ENCODE measurements around the gene RIT1.

Gene RIT1

DNA sequence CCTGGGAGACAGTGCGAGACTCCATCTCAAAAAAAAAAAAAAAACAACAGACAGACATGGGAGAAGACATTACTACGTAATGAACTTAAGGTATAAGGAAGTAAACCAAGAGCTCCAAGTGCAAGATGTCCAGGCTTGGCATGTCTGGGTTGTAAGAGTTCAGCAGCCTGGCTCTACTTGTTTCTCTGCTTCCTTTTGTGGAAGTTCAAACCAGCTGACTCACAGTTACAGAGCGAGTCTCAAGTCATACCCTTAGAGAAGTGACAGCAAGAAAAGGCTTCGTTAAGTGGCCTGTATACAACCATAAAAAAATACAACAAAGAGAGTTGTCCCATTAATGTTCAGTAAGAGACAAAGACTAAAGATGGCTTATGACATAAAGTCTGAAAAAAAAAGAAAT is 1.3 kb downstream of the RIT1 start:
- no peak overlapping the region for H3K23ac ChIP-seq (ENCODE audit: low read length)
- no peak overlapping the region for H2AK5ac ChIP-seq (ENCODE audit: low read length)

DNA sequence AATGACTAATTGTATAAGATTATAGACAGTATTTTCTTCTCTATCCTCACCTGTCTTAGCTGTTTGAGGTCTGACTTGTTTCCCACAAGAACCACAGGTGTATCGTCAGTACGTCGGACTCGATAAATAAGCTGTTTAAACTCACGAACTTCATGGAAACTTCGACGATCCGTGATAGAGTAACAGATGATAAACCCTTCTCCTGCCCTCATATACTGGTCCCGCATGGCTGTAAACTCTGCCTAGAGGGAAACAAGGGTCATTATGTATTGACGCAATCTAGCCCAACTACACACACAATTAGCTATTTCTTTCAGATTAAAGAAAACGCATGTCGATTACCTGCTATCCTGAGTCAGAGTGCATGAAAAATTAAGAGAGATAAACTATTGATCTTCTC is 6.9 kb downstream of the RIT1 start:
- Histone ChIP-seq H3K27me3 (ENCODE audit: insufficient read depth, low read length, poor library complexity) (no peaks in the 10 kb centered on the region), H2BK120ac (ENCODE audit: low read depth, low read length) (no peak overlapping the region), H3K18ac (ENCODE audit: low read length) (no peak overlapping the region), H3K36me3 (ENCODE audit: control insufficient read depth, insufficient read depth, low read length) (peaks cover 18% of the 10 kb centered on the region), H4K5ac (ENCODE audit: low read length) (no peak overlapping the region), H2AK5ac (ENCODE audit: low read length) (no peak overlapping the region), H3K9ac (ENCODE audit: low read length) (no peak overlapping the region), H3K4me3 (ENCODE audit: low read length) (no peak overlapping the region), H2BK15ac (replicated peaks; ENCODE audit: low read depth) (no peak overlapping the region), H3K56ac (ENCODE audit: low read length) (no peak overlapping the region), H3K27ac (ENCODE audit: low read depth, low read length) (no peak overlapping the region), H3K4me1 (ENCODE audit: control insufficient read depth, low read depth, low read length) (no peaks in the 10 kb centered on the region), H3K79me2 (ENCODE audit: control insufficient read depth, insufficient read depth, low read length) (no peaks in the 10 kb centered on the region), H3K79me1 (ENCODE audit: low read length) (no peaks in the 10 kb centered on the region), H3K4me2 (ENCODE audit: low read length) (no peak overlapping the region), H2BK5ac (ENCODE audit: low read length) (no peak overlapping the region), H3K4ac (ENCODE audit: low read depth, low read length) (no peak overlapping the region), H3K23ac (ENCODE audit: low read length) (no peak overlapping the region), H4K8ac (ENCODE audit: low read depth, low read length) (no peak overlapping the region)
- DNase-seq, result no peak
- WGBS (ENCODE audit: extremely low coverage, insufficient coverage, low lambda C conversion rate), result no CpG with 5 or more reads among the region's 12 CpGs

More for the DNA sequence above, 1.3 kb downstream of the RIT1 start:
- Histone ChIP-seq H4K5ac (ENCODE audit: low read length) (no peak overlapping the region), H3K18ac (ENCODE audit: low read length) (peak overlapping the region; percentile 60), H3K4me2 (ENCODE audit: low read length) (no peak overlapping the region), H3K9ac (ENCODE audit: low read length) (no peak overlapping the region), H2BK5ac (ENCODE audit: low read length) (no peak overlapping the region), H3K27ac (ENCODE audit: low read depth, low read length) (no peak overlapping the region), H3K36me3 (ENCODE audit: control insufficient read depth, insufficient read depth, low read length) (peaks cover 5% of the 10 kb centered on the region), H3K4me1 (ENCODE audit: control insufficient read depth, low read depth, low read length) (peaks cover 2% of the 10 kb centered on the region), H3K56ac (ENCODE audit: low read length) (no peak overlapping the region), H3K27me3 (ENCODE audit: insufficient read depth, low read length, poor library complexity) (no peaks in the 10 kb centered on the region), H3K79me2 (ENCODE audit: control insufficient read depth, insufficient read depth, low read length) (no peaks in the 10 kb centered on the region), H2BK15ac (replicated peaks; ENCODE audit: low read depth) (no peak overlapping the region), H3K79me1 (ENCODE audit: low read length) (peaks cover 1% of the 10 kb centered on the region), H3K4ac (ENCODE audit: low read depth, low read length) (no peak overlapping the region), H4K8ac (ENCODE audit: low read depth, low read length) (peak overlapping the region; percentile 28), H2BK120ac (ENCODE audit: low read depth, low read length) (no peak overlapping the region), H3K4me3 (ENCODE audit: low read length) (no peak overlapping the region)
- no CpG with 5 or more reads among the region's 4 CpGs for whole genome bisulfite sequencing (ENCODE audit: extremely low coverage, insufficient coverage, low lambda C conversion rate)
- DNase-seq, result peak; percentile 38

DNA sequence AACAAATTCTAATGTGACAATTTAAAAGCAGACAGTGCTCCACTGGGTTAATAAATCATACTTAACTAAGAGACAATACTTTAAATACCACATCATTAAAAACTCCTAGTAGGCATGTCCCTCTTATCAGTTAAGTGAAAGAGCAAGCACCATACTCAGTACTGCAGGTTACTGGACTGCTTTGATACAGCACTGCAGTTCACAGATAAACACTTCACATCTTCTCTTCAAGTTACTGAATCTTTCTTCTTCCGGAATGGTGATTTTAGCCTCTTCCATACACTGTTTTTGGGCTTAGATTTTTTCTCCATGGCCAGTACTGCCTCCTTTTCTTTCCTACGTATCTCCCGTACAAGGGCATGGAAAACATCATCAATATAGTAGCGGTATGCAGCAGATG is 11.0 kb downstream of the RIT1 start:
- no peak for DNase-seq
- H3K18ac ChIP-seq (ENCODE audit: low read length), result no peak overlapping the region
- no peak overlapping the region for H4K5ac ChIP-seq (ENCODE audit: low read length)
- H2BK120ac ChIP-seq (ENCODE audit: low read depth, low read length), result no peak overlapping the region
- peaks cover 22% of the 10 kb centered on the region for H3K36me3 ChIP-seq (ENCODE audit: control insufficient read depth, insufficient read depth, low read length)
- no peak overlapping the region for H3K4me3 ChIP-seq (ENCODE audit: low read length)
- H3K27ac ChIP-seq (ENCODE audit: low read depth, low read length), result no peak overlapping the region
- no CpG with 5 or more reads among the region's 4 CpGs for WGBS (ENCODE audit: extremely low coverage, insufficient coverage, low lambda C conversion rate)
- H2AK5ac ChIP-seq (ENCODE audit: low read length), result no peak overlapping the region
- H2BK15ac ChIP-seq (replicated peaks; ENCODE audit: low read depth), result no peak overlapping the region
- H3K4me1 ChIP-seq (ENCODE audit: control insufficient read depth, low read depth, low read length), result no peaks in the 10 kb centered on the region
- H3K79me1 ChIP-seq (ENCODE audit: low read length), result no peaks in the 10 kb centered on the region
- H3K79me2 ChIP-seq (ENCODE audit: control insufficient read depth, insufficient read depth, low read length), result no peaks in the 10 kb centered on the region
- H4K8ac ChIP-seq (ENCODE audit: low read depth, low read length), result no peak overlapping the region
- H3K27me3 ChIP-seq (ENCODE audit: insufficient read depth, low read length, poor library complexity), result no peaks in the 10 kb centered on the region
- H3K9ac ChIP-seq (ENCODE audit: low read length), result no peak overlapping the region
- H3K23ac ChIP-seq (ENCODE audit: low read length), result no peak overlapping the region
- H3K4ac ChIP-seq (ENCODE audit: low read depth, low read length), result no peak overlapping the region
- H2BK5ac ChIP-seq (ENCODE audit: low read length), result no peak overlapping the region
- no peak overlapping the region for H3K4me2 ChIP-seq (ENCODE audit: low read length)
- no peak overlapping the region for H3K56ac ChIP-seq (ENCODE audit: low read length)

DNA sequence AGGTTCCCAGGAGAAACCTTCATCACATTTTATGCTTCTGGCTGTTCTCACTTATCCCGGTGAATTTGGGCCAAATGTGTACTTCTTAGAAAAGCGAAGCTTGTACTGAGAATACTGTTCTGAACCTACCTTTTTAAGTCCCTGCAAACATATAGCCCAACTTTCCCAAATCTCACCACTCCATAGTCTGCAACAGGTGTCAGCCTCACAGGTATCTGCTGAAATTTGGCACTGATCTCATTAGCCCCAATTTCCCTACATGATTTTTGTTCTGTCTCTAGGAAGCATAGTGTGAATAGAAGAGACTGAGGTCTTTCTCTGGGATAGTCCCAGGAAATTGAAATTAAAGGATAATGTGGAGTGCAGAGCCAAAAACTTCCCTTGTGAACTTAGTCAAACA is 11.5 kb downstream of the RIT1 start:
- H2AK5ac ChIP-seq (ENCODE audit: low read length), result no peak overlapping the region
- no peaks in the 10 kb centered on the region for H3K79me2 ChIP-seq (ENCODE audit: control insufficient read depth, insufficient read depth, low read length)
- no peak overlapping the region for H3K9ac ChIP-seq (ENCODE audit: low read length)
- no peak overlapping the region for H3K4ac ChIP-seq (ENCODE audit: low read depth, low read length)
- no peaks in the 10 kb centered on the region for H3K4me1 ChIP-seq (ENCODE audit: control insufficient read depth, low read depth, low read length)
- H3K23ac ChIP-seq (ENCODE audit: low read length), result no peak overlapping the region
- no peak overlapping the region for H4K8ac ChIP-seq (ENCODE audit: low read depth, low read length)
- no peak overlapping the region for H3K56ac ChIP-seq (ENCODE audit: low read length)
- no peak overlapping the region for H2BK120ac ChIP-seq (ENCODE audit: low read depth, low read length)
- H3K27ac ChIP-seq (ENCODE audit: low read depth, low read length), result no peak overlapping the region
- H2BK5ac ChIP-seq (ENCODE audit: low read length), result no peak overlapping the region
- no peaks in the 10 kb centered on the region for H3K79me1 ChIP-seq (ENCODE audit: low read length)
- H3K4me3 ChIP-seq (ENCODE audit: low read length), result no peak overlapping the region
- no peak overlapping the region for H3K18ac ChIP-seq (ENCODE audit: low read length)
- no peak overlapping the region for H2BK15ac ChIP-seq (replicated peaks; ENCODE audit: low read depth)
- no peaks in the 10 kb centered on the region for H3K27me3 ChIP-seq (ENCODE audit: insufficient read depth, low read length, poor library complexity)
- no CpG with 5 or more reads among the region's 2 CpGs for WGBS (ENCODE audit: extremely low coverage, insufficient coverage, low lambda C conversion rate)
- no peak overlapping the region for H3K4me2 ChIP-seq (ENCODE audit: low read length)
- H4K5ac ChIP-seq (ENCODE audit: low read length), result no peak overlapping the region
- no peak for DNase-seq
- H3K36me3 ChIP-seq (ENCODE audit: control insufficient read depth, insufficient read depth, low read length), result peaks cover 22% of the 10 kb centered on the region

DNA sequence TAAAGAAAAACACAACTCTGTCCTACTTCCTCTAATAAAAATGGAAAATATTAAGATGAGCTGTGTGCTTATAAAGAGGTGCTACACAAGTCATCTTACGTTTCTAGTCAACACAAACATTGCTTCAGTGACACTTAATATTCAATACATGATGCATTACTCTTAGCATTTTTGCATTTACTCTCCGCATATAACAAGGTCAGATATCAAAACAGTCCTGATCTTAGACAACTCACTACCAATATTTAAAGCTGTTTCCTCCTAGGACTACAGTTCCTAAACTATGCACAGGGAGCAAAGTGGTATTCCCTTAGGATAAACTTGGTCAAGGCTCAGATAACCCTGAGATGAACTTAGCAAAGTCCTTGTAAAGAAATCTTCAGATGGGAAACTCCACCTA is 12.3 kb downstream of the RIT1 start:
- no peaks in the 10 kb centered on the region for H3K79me2 ChIP-seq (ENCODE audit: control insufficient read depth, insufficient read depth, low read length)
- no peaks in the 10 kb centered on the region for H3K27me3 ChIP-seq (ENCODE audit: insufficient read depth, low read length, poor library complexity)
- no peak overlapping the region for H3K18ac ChIP-seq (ENCODE audit: low read length)
- no peak overlapping the region for H3K9ac ChIP-seq (ENCODE audit: low read length)
- H4K8ac ChIP-seq (ENCODE audit: low read depth, low read length), result no peak overlapping the region
- no peak overlapping the region for H2AK5ac ChIP-seq (ENCODE audit: low read length)
- no peaks in the 10 kb centered on the region for H3K79me1 ChIP-seq (ENCODE audit: low read length)
- H3K4me2 ChIP-seq (ENCODE audit: low read length), result no peak overlapping the region
- no peak overlapping the region for H2BK120ac ChIP-seq (ENCODE audit: low read depth, low read length)
- no peak overlapping the region for H3K4me3 ChIP-seq (ENCODE audit: low read length)
- H4K5ac ChIP-seq (ENCODE audit: low read length), result no peak overlapping the region
- no peak for DNase-seq
- no peak overlapping the region for H3K23ac ChIP-seq (ENCODE audit: low read length)
- no peak overlapping the region for H2BK5ac ChIP-seq (ENCODE audit: low read length)
- no peaks in the 10 kb centered on the region for H3K4me1 ChIP-seq (ENCODE audit: control insufficient read depth, low read depth, low read length)
- no peak overlapping the region for H2BK15ac ChIP-seq (replicated peaks; ENCODE audit: low read depth)
- no peak overlapping the region for H3K27ac ChIP-seq (ENCODE audit: low read depth, low read length)
- H3K4ac ChIP-seq (ENCODE audit: low read depth, low read length), result no peak overlapping the region
- WGBS (ENCODE audit: extremely low coverage, insufficient coverage, low lambda C conversion rate), result no CpG with 5 or more reads among the region's 2 CpGs
- peaks cover 15% of the 10 kb centered on the region for H3K36me3 ChIP-seq (ENCODE audit: control insufficient read depth, insufficient read depth, low read length)
- H3K56ac ChIP-seq (ENCODE audit: low read length), result no peak overlapping the region

DNA sequence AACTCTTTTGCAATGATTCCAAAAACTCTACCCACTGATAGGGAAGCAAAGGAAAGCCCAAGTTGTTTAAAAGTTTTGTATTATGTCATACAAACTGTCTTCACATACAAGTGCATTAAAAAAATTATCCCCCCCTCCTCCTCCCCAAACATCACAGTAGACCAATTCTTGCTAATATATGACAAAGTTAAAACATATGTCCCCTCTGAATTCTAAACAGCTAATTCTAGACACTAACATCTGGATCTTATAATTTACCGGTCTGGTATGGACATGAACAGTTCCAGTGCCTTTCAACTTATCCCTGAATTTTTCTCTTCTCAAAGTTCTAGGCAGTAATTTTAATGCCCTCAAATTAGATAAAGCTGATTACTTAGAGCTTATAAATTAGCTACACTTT is 13.4 kb downstream of the RIT1 start:
- peaks cover 12% of the 10 kb centered on the region for H3K36me3 ChIP-seq (ENCODE audit: control insufficient read depth, insufficient read depth, low read length)

More for the DNA sequence above, 13.4 kb downstream of the RIT1 start:
- Histone ChIP-seq H2BK15ac (replicated peaks; ENCODE audit: low read depth) (no peak overlapping the region), H3K4me2 (ENCODE audit: low read length) (no peak overlapping the region), H3K4ac (ENCODE audit: low read depth, low read length) (no peak overlapping the region), H3K79me2 (ENCODE audit: control insufficient read depth, insufficient read depth, low read length) (no peaks in the 10 kb centered on the region), H3K9ac (ENCODE audit: low read length) (no peak overlapping the region), H3K4me1 (ENCODE audit: control insufficient read depth, low read depth, low read length) (no peaks in the 10 kb centered on the region), H3K4me3 (ENCODE audit: low read length) (no peak overlapping the region), H3K18ac (ENCODE audit: low read length) (no peak overlapping the region), H3K27ac (ENCODE audit: low read depth, low read length) (no peak overlapping the region), H2AK5ac (ENCODE audit: low read length) (no peak overlapping the region), H2BK5ac (ENCODE audit: low read length) (no peak overlapping the region), H4K5ac (ENCODE audit: low read length) (no peak overlapping the region), H3K79me1 (ENCODE audit: low read length) (no peaks in the 10 kb centered on the region), H3K56ac (ENCODE audit: low read length) (no peak overlapping the region), H4K8ac (ENCODE audit: low read depth, low read length) (no peak overlapping the region), H3K23ac (ENCODE audit: low read length) (no peak overlapping the region), H3K27me3 (ENCODE audit: insufficient read depth, low read length, poor library complexity) (no peaks in the 10 kb centered on the region), H2BK120ac (ENCODE audit: low read depth, low read length) (no peak overlapping the region)
- no peak for DNase-seq
- no CpG with 5 or more reads among the region's 1 CpG for WGBS (ENCODE audit: extremely low coverage, insufficient coverage, low lambda C conversion rate)

Measured in mesendoderm (in vitro differentiated cells).